H9 (cell line): Measurements from ENCODE around the gene KIF26B. TPM values are rescaled to one million over a fixed set of nuclear protein-coding genes. Genes with fewer than 3 reads are reported as not detected.

Experiments used
- DNase-seq: peaks from one replicate; pipeline ENCODE4 v3.0.0-alpha.2; 2017
- H2AFZ ChIP-seq: one replicate; pipeline ENCODE4 v1.6.1; 2013; ENCODE audit warnings: mild to moderate bottlenecking, low read length, control low read depth, moderate library complexity
- H2AK5ac ChIP-seq: 2 replicates; pipeline ENCODE4 v1.6.1; 2013; ENCODE audit warnings: low read length, control low read depth, mixed read lengths; ENCODE audit not compliant: insufficient read length
- H2BK120ac ChIP-seq: one replicate; pipeline ENCODE4 v1.6.1; 2013; ENCODE audit warnings: low read depth, mild to moderate bottlenecking, low read length, control low read depth, inconsistent platforms; ENCODE audit not compliant: poor library complexity, severe bottlenecking
- H2BK12ac ChIP-seq: 2 replicates; pipeline ENCODE4 v1.6.1; 2013; ENCODE audit warnings: low read length, control low read depth, mixed read lengths, low read depth; ENCODE audit not compliant: insufficient read length
- H2BK15ac ChIP-seq: 2 replicates; pipeline ENCODE4 v1.6.1; 2013; ENCODE audit warnings: low read depth, low read length, control low read depth
- H2BK20ac ChIP-seq: one replicate; pipeline ENCODE4 v1.6.1; 2013; ENCODE audit warnings: low read depth, mild to moderate bottlenecking, low read length, control low read depth, inconsistent platforms; ENCODE audit not compliant: poor library complexity, severe bottlenecking
- H2BK5ac ChIP-seq: 2 replicates; pipeline ENCODE4 v1.6.1; 2013; ENCODE audit warnings: low read length, control low read depth, mixed read lengths; ENCODE audit not compliant: insufficient read length
- H3K14ac ChIP-seq: 2 replicates; pipeline ENCODE4 v1.6.1; 2013; ENCODE audit warnings: low read length, control low read depth; ENCODE audit not compliant: insufficient read depth
- H3K18ac ChIP-seq: 2 replicates; pipeline ENCODE4 v1.6.1; 2013; ENCODE audit warnings: low read depth, mild to moderate bottlenecking, mixed read lengths, low read length, control low read depth; ENCODE audit not compliant: insufficient read length
- H3K23ac ChIP-seq: 2 replicates; pipeline ENCODE4 v1.6.1; 2013; ENCODE audit warnings: low read length, control low read depth, mixed read lengths, low read depth; ENCODE audit not compliant: insufficient read length
- H3K23me2 ChIP-seq: 2 replicates; pipeline ENCODE4 v1.6.1; 2013; ENCODE audit warnings: low read depth, mild to moderate bottlenecking, mixed read lengths, low read length, control low read depth; ENCODE audit not compliant: insufficient read length, poor library complexity, severe bottlenecking
- H3K27ac ChIP-seq: 2 replicates; pipeline ENCODE4 v1.5.1; 2013; ENCODE audit warnings: low read length, control low read depth, mixed read lengths, low read depth; ENCODE audit not compliant: insufficient read length
- H3K27me3 ChIP-seq: 2 replicates; pipeline ENCODE4 v1.6.1; 2013; ENCODE audit warnings: low read length, control low read depth, inconsistent platforms; ENCODE audit not compliant: insufficient read depth
- H3K4ac ChIP-seq: 2 replicates; pipeline ENCODE4 v1.6.1; 2013; ENCODE audit warnings: low read depth, mild to moderate bottlenecking, control low read depth, inconsistent platforms, low read length, moderate library complexity
- H3K4me1 ChIP-seq: 2 replicates; pipeline ENCODE4 v1.6.1; 2013; ENCODE audit warnings: low read length, control low read depth, inconsistent platforms; ENCODE audit not compliant: insufficient read depth
- H3K4me2 ChIP-seq: 2 replicates; pipeline ENCODE4 v1.6.1; 2013; ENCODE audit warnings: low read length, control low read depth, mixed read lengths; ENCODE audit not compliant: insufficient read length, insufficient read depth
- H3K56ac ChIP-seq: 2 replicates; pipeline ENCODE4 v1.6.1; 2013; ENCODE audit warnings: low read depth, mild to moderate bottlenecking, mixed read lengths, low read length, control low read depth; ENCODE audit not compliant: insufficient read length
- H3K79me1 ChIP-seq: 2 replicates; pipeline ENCODE4 v1.6.1; 2013; ENCODE audit warnings: low read depth, mild to moderate bottlenecking, moderate library complexity, low read length, control low read depth, inconsistent platforms; ENCODE audit not compliant: insufficient read depth, poor library complexity, severe bottlenecking
- H3K79me2 ChIP-seq: 2 replicates; pipeline ENCODE4 v1.6.1; 2013; ENCODE audit warnings: low read length, control low read depth, inconsistent platforms; ENCODE audit not compliant: insufficient read depth
- H3K9ac ChIP-seq: 2 replicates; pipeline ENCODE4 v1.6.1; 2013; ENCODE audit warnings: low read length, control low read depth, mixed read lengths; ENCODE audit not compliant: insufficient read length; ENCODE audit errors: extremely low read depth
- H3K9me3 ChIP-seq: one replicate; pipeline ENCODE4 v1.6.1; 2013; ENCODE audit warnings: low read depth, low read length, inconsistent platforms; ENCODE audit not compliant: control insufficient read depth
- H3T11ph ChIP-seq: one replicate; pipeline ENCODE4 v1.6.1; 2013; ENCODE audit warnings: mild to moderate bottlenecking, low read length, control low read depth, inconsistent platforms
- H4K20me1 ChIP-seq: one replicate; pipeline ENCODE4 v1.6.1; 2013; ENCODE audit not compliant: control insufficient read depth, insufficient read length, insufficient read depth
- H4K5ac ChIP-seq: 2 replicates; pipeline ENCODE4 v1.6.1; 2013; ENCODE audit warnings: low read depth, mild to moderate bottlenecking, mixed read lengths, low read length, control low read depth; ENCODE audit not compliant: insufficient read length
- H4K8ac ChIP-seq: replicated peaks from 2 replicates; pipeline ENCODE4 v1.6.1; 2013; ENCODE audit warnings: low read length, control low read depth, mixed read lengths, low read depth; ENCODE audit not compliant: insufficient read length
- H4K91ac ChIP-seq: 2 replicates; pipeline ENCODE4 v1.6.1; 2013; ENCODE audit warnings: low read depth, mild to moderate bottlenecking, moderate library complexity, mixed read lengths, low read length, control low read depth; ENCODE audit not compliant: insufficient read length
- H3K27ac Mint-ChIP-seq, 3 experiments: 2 replicates in 2 of 3; 3 replicates in 1 of 3; pipeline ENCODE4 v1.8.0; 2020 to 2021; ENCODE audit warnings: mixed read lengths in 3 of 3, mild to moderate bottlenecking in 1 of 3, moderate library complexity in 1 of 3
- H3K27me3 Mint-ChIP-seq: 2 replicates; pipeline ENCODE4 v1.8.0; 2021; ENCODE audit warnings: low read depth, mild to moderate bottlenecking, moderate library complexity, mixed read lengths
- H3K36me3 Mint-ChIP-seq, 3 experiments: 2 replicates in 2 of 3; 3 replicates in 1 of 3; pipeline ENCODE4 v1.8.0; 2020 to 2021; ENCODE audit warnings: low read depth in 3 of 3, mixed read lengths in 3 of 3; ENCODE audit not compliant: insufficient read depth in 1 of 3
- H3K4me1 Mint-ChIP-seq, 2 experiments: 2 replicates each; pipeline ENCODE4 v1.8.0; 2020; ENCODE audit warnings: mixed read lengths in 2 of 2
- H3K4me3 Mint-ChIP-seq, 2 experiments: 2 replicates in 1 of 2; 3 replicates in 1 of 2; pipeline ENCODE4 v1.8.0; 2020 to 2021; ENCODE audit warnings: mild to moderate bottlenecking in 2 of 2, mixed read lengths in 2 of 2, moderate library complexity in 1 of 2
- H3K9me3 Mint-ChIP-seq, 2 experiments: 2 replicates in 1 of 2; 3 replicates in 1 of 2; pipeline ENCODE4 v1.8.0; 2020; ENCODE audit warnings: mild to moderate bottlenecking in 2 of 2, mixed read lengths in 2 of 2, moderate library complexity in 1 of 2
- CTCF ChIP-seq: fragments of 200-600 bp; sonication (generic); conservative IDR thresholded peaks from 3 replicates; pipeline ENCODE4 v1.8.0; 2021; ENCODE audit warnings: antibody characterized with exemption, mild to moderate bottlenecking
- WGBS: extraction: QIAGEN DNeasy Blood & Tissue Kit; methylation state at CpG from one replicate; pipeline ENCODE4 v1.1.7; 2013; ENCODE audit warnings: missing lambda C conversion rate, low lambda C conversion rate, mixed read lengths; ENCODE audit not compliant: insufficient read length; ENCODE audit errors: extremely low coverage; 5-methylcytosine and 5-hydroxymethylcytosine counted together
- total RNA-seq: library from RNA; stranded (reverse); gene quantifications from 2 replicates; pipeline ENCODE4 v1.2.1, GENCODE V29; 2021

Gene KIF26B
- total RNA-seq, 1 experiment from 2014 or later: 0.13 TPM

- no peaks in the 10 kb centered on the region; the same call in 1 of the 2 replicates for H3K4me1 ChIP-seq
- Mint-ChIP-seq H3K36me3 (no peaks in the 10 kb centered on the region), H3K9me3 (no peaks in the 10 kb centered on the region), H3K4me3 (no peak overlapping the region), H3K4me1 (peaks cover 6 to 10% of the 10 kb centered on the region in 2 experiments), H3K27me3 (peaks cover 17% of the 10 kb centered on the region), H3K27ac (no peak overlapping the region)
- no peak for TF ChIP-seq CTCF
- H4K91ac ChIP-seq: no peak overlapping the region
- H3K79me1 ChIP-seq: no peaks in the 10 kb centered on the region
- no CpG with 5 or more reads among the region's 9 CpGs for WGBS
- H3K79me2 ChIP-seq: no peaks in the 10 kb centered on the region
- H4K8ac ChIP-seq: no peak overlapping the region
- no peak overlapping the region for H3K14ac ChIP-seq
- no peak overlapping the region for H3K18ac ChIP-seq
- no peak overlapping the region for H3K4ac ChIP-seq
- H2BK120ac ChIP-seq: no peak overlapping the region
- no peak overlapping the region for H3K23ac ChIP-seq
- H2BK20ac ChIP-seq: no peak overlapping the region
- no peak for DNase-seq
- H3K27ac ChIP-seq: no peak overlapping the region
- H3K27me3 ChIP-seq: no peaks in the 10 kb centered on the region
- H2BK15ac ChIP-seq: no peak overlapping the region
- no peaks in the 10 kb centered on the region for H3K9me3 ChIP-seq
- H2AFZ ChIP-seq: no peak overlapping the region
- H2AK5ac ChIP-seq: no peak overlapping the region
- no peak overlapping the region for H2BK5ac ChIP-seq
- no peak overlapping the region for H3K4me2 ChIP-seq
- H3K23me2 ChIP-seq: no peaks in the 10 kb centered on the region
- H3K56ac ChIP-seq: no peak overlapping the region
- no peak overlapping the region for H3K9ac ChIP-seq
- H4K5ac ChIP-seq: no peak overlapping the region
- H4K20me1 ChIP-seq: peaks cover 2% of the 10 kb centered on the region
- H3T11ph ChIP-seq: no peak overlapping the region
- H2BK12ac ChIP-seq: no peak overlapping the region
Measured at GRCh38 chr1:245348626-245349025, 193.8 kb downstream of the KIF26B start.
